GM19099 (cell line): ENCODE data around the gene RAD51AP1.
A peak's percentile ranks its signal among the peaks of the same experiment; 100 is the strongest.

Source experiments
- POLR2A ChIP-seq: IDR thresholded peaks from 3 replicates; pipeline ENCODE4 v1.6.1; 2011; ENCODE audit warnings: low read depth; ENCODE audit not compliant: insufficient read length; ENCODE audit errors: extremely low read depth

RAD51AP1 gene, protein sequence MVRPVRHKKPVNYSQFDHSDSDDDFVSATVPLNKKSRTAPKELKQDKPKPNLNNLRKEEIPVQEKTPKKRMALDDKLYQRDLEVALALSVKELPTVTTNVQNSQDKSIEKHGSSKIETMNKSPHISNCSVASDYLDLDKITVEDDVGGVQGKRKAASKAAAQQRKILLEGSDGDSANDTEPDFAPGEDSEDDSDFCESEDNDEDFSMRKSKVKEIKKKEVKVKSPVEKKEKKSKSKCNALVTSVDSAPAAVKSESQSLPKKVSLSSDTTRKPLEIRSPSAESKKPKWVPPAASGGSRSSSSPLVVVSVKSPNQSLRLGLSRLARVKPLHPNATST

DNA sequence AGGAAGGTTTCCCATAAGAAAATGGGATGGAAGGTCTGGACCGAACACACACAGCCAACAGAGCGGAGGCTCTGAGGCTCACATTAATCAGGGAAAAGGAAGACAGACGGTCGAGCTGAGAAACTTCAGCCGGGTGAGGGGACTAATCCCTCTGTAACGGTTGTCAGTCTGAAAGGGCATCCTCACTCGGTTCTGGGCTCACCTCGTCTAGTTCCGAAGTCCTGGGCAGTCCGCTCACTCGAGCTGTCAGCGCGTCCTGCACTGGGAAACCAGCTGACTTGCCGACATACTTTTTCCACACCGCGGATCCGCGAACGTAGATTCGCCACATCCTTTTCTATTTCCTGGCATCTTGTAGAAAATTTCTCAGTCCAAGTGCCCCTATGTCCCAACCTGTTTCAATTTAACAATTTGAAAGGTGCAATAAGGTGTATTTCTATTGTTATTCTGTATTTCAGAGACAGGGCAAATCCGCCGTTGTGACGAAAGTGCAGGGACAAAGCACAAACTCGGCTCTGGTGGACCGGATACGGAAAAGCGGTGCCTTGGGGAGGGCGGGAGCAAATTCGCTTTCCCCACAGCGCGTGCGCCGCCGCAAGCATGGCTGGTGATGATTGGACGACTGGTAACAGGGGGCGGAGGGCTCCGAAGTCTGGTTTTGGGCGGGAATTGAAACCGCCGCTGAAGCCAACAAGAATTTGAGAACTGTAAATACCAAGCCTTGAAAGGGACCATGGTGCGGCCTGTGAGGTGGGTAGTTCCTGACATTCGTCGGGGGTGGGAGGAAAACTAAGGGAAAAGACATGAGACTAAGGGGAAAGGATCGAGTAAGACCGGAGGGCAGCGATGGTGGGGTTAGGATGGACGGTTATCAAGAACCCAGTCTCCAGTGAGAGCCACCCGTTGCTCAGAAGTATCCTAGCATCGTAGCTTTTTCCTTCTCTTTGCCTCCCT is at the start of gene RAD51AP1:
RAD51AP1 (plus strand) TSS at position 684 of the 954 bp plus-strand sequence; CDS start at position 734, 50 bp downstream.
- peak; percentile 76 for TF ChIP-seq POLR2A

DNA sequence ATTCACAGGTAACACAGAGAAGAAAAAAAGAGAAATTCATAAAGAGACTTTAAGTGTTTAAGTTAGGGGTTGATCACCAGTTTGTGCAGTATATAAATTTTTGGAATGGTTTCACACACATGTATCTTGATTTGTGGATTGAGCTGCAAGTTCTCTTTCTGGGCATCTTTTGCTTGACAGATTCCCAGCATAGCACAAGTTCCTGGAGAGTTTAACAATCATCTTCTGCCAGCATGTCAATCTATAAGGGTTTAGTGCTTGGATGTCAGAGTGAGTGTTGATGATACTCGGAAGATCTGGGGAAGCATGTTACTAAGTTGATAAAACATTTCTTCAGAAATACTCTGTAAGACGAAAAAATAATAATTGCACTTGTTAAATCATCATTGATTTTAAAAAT is 49.1 kb upstream of the RAD51AP1 start:
- no peak for TF ChIP-seq POLR2A

DNA sequence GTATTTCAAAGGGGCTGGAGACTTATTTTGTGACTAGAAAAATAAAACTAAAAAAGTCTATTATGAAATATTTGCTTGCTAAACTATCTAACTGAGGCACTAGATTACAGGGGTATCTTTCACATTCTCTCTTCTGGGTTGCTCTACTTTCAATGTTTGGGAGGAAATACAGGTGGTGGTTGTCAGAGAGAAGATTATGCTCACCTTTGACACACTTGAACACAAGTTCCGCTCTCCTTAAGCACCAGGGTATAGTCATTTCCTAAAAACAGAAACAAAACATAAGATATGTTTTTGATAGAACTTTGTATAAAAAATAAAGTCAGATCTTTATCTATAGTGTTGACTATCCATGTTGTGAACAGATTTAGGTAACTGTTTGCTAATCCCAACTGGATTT is 47.7 kb upstream of the RAD51AP1 start:
- no peak for TF ChIP-seq POLR2A

DNA sequence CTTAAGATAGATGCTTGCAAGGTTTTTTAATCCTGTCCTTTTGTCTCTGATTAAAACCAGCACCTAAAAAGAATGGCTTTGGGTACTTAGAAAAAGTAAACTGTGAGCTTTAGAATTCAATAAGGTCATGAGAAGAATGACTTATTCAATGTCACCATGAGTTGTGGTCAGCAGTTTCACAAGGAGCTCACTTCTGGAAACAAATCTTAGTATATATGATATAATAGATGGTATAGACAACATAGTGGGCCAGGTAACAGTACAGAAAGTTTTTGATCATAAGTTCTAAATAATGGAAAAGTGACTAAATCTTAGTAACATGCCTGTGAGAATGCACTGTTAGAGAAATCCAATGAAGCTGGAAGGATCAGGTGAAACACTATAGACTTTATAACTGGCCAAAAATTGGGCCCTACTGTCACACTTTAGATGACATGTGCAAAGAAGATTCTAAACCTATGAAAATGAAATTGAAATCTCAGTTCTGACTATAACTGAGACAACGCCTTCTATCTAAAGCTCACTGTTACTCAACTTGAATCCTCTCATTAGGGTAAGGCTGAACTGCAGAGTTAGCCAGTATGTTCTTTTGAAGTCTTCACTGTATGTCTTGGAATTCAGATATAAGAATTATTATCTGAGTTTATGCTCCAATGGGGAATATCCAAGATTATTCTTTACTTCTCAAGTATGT is 42.4 kb upstream of the RAD51AP1 start:
- no peak for TF ChIP-seq POLR2A

DNA sequence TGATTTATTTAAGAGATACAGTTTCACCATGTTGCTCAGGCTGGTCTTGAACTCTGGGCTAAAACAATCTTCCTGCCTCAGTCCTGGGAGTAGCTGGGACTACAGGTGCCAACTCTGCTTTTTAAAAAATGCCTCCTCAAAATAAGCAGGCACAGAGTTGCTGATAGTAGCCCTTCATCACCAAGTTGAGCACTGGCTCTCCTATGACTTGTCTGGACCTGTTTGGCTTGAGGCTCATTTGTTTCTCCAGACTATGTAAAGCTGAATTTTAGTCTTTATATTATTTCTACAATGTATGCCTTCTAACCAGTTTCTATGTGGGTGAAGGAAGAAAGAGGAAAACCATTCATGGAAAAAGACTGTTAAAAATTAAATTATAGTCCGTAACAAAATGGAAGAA is 39.5 kb upstream of the RAD51AP1 start:
- no peak for TF ChIP-seq POLR2A

DNA sequence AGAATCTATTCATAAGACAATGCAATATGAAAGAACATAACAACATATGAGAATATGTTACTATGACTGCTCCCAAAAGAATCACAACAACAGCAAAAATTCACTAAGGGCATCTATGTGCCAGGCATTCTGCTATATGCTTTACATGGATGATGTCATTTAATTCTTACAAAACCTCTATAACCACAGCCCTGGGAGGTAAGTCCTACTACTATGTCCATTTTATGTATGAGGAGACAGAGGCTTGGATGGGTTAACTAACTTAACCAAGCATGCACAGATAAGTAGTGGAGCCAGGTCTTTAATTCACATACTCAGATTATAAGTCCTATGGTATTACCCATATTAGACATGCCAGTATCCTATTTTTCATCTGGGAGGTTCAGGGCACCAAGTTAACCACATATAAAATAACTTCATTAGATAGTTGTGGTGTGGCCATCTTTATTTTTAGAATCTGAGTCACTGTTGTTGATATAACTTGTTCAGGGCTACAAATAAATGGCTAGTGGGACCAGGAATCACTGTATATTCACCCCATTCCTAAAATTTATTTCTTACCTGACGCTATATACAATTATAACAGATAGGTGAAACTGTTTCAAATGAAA is 33.2 kb upstream of the RAD51AP1 start:
- no peak for TF ChIP-seq POLR2A

DNA sequence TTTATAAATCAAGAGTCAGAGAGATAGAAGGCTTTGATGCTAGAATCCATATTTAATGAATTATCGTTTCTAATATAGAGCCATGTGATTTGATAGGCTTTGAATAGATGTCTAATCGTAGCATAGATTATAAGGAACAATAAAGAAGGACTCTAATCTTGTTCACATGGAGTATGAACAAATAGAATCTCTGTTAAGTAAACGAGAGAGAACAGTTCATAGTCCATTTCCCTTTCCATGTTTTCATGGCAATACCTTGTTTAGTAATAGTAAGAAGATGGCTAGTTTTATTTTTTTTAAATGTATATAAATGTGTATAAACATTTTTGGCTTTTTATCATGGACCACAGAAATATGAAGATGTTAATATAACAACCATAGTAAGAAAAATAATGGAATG is 32.3 kb upstream of the RAD51AP1 start:
- no peak for TF ChIP-seq POLR2A

DNA sequence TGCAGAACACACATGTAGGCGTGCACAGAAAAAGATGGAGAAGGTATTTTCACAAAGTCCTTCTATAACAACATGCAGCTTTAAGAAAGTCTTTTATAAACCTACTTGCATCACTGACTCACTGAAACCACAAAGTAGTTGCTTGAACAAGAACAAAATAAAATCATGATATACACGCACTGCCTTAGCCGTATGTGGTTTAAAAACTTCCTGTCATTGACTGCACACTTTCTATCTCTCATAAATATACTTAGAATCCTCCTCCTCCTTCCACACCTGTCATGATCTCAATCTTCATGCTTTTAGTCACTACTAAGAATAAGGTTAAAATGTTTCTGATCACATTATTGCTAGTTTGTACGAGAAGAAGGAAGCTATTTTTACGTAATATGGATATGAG is 31.8 kb upstream of the RAD51AP1 start:
- no peak for TF ChIP-seq POLR2A

DNA sequence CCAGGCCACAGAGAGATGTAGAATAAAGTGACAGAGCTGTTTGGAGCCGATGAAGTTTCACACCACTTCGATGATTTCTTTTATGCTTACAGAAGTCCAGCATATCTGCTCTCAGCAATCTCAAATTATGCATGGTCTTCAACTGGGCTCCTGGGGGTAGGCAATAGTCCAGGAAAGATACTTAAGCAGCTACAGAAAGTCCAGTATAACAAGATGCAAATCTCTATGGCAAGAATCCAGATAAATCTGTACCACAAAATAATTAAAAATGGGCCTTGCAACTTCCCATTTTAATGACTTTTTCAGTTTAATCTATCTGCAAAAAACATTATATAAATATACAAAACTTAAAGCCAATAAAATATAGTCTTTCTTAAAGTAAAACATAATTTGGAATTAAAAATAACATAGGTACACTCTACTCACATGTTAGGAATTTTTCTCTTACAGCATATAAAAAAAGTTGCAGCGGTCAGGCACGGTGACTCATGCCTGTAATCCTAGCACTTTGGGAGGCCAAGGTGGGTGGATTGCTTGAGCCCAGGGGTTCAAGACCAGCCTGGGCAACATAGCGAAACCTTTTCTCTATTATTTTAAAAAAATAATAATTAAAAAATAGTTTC is 20.5 kb upstream of the RAD51AP1 start:
- no peak for TF ChIP-seq POLR2A

DNA sequence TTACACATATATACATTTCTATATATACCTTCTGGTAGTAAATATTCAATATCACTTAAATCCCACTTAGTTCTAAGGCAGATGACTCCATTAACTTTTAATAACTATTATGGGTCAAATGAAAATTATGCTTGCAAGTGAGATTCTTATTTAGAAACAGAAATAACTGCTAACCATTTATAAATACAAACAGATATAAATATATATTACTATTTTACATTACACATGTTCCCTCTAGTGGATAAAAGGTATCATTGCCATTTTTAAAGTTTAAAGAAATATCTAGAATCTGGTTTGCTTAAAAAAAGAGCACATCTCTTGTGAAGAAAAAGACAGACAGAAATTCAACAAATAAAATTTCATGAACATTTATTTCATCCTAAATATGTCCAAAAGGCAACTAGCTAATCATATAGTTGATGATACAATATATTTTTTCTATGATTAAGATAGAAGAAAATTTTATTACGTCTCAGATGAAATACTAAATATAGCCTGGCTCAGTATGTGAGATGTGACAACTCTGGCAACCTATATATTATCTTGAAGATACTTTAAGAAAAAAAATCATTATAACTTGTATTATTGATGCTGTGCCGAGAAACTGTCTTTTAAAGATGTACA is 11.7 kb upstream of the RAD51AP1 start:
- TF ChIP-seq POLR2A = no peak

DNA sequence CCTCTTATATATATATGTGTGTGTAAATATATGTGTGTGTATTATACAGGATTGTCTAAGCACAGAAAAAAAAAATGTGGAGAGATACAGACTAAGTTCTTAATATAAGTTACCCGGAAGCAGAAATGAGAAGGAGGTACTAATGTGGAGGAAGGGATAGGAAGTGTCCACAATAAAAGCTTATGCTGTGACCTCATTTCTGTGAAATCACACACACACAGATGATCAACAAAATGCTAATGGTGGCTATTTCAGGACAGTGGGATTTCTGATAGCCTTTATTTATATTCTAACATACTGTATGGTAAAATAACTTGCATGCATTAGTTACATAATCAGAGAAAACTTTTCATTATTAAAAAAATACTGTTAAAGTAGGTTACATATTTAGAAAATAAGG is 8.5 kb upstream of the RAD51AP1 start:
- TF ChIP-seq POLR2A = no peak

DNA sequence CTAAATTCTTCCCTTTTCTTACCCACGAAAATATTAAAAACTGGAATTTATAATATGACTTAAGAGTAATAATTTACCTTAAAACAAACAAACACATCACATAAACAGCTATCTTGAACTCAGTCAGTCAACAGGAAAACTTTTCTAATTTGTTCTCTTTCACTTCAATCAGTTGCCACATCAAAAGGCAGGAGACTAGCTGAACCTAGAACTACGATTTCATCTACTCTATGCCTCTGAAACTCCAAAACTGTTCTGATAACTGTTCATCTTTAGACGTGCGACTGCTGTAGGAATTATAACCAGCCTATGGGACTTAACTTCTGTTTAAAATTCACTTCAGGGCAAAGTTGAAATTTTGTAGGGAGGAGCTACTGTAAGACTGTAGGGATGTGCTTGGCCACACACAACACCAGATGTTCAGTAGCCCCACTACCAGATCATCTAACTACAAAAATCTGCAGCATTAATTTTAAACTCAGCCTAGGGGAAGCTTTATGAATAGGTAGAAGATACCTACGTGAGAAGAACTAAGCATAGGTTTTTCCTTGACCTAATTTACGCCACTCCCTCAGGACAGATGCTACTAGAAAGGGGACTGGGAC is 7.6 kb upstream of the RAD51AP1 start:
- TF ChIP-seq POLR2A = no peak

DNA sequence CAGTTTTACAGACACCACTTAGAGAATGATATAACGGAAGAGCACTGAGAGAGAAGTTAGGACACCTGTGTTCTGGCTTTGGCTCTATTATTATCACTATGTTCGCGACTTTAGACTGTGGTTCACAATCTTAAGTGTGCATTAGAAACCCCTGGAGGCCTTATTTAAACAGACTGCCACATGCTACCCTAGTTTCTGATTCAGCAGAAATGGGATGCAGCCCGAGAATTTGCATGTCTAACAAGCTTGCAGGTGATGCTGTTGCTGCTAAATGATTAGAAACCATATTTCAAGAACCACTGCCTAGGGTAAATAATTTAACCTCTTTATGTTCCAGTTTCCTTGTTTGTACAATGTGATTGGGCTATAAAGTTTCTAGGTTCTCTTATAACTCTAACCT is 3.6 kb upstream of the RAD51AP1 start:
- TF ChIP-seq POLR2A = no peak

DNA sequence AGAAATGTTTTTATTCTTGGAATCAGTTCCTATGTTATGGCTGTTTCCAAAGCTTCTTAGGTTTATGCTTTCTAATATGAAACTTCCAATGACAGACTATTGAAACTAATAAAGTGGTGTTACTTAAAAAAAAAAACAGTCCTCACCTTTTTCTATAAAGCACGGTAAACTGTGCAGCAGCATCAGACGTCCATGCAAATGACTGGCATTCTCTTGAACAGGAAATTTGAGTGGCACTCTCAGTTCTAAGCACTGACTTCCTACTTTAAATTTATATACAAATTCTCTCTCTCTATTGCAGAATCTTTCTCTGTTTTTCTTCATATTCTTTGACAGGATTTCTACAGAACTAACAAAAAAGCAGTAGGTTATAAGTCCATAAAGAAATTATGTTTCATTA is 2.8 kb upstream of the RAD51AP1 start:
- TF ChIP-seq POLR2A = no peak
